Measurements from ENCODE around the gene ALOX15B. TPM values are rescaled to one million over a fixed set of nuclear protein-coding genes. Genes with fewer than 3 reads are reported as not detected.
A peak's percentile ranks its signal among the peaks of the same experiment; 100 is the strongest.

Gene ALOX15B
- total and polyA plus RNA-seq, 8 donors = 0.38 to 112 (median 0.53) TPM

GRCh38 chr17:8039611-8040168 lies 831 bp downstream of the ALOX15B start:
- H3K4me3 ChIP-seq = peak overlapping the region; percentile 38 to 45
- peaks cover 6 to 28% of the 10 kb centered on the region in 2 donors for H3K4me1 ChIP-seq
- H3K9me3 ChIP-seq = no peaks in the 10 kb centered on the region
- TF ChIP-seq, protein P1, sequence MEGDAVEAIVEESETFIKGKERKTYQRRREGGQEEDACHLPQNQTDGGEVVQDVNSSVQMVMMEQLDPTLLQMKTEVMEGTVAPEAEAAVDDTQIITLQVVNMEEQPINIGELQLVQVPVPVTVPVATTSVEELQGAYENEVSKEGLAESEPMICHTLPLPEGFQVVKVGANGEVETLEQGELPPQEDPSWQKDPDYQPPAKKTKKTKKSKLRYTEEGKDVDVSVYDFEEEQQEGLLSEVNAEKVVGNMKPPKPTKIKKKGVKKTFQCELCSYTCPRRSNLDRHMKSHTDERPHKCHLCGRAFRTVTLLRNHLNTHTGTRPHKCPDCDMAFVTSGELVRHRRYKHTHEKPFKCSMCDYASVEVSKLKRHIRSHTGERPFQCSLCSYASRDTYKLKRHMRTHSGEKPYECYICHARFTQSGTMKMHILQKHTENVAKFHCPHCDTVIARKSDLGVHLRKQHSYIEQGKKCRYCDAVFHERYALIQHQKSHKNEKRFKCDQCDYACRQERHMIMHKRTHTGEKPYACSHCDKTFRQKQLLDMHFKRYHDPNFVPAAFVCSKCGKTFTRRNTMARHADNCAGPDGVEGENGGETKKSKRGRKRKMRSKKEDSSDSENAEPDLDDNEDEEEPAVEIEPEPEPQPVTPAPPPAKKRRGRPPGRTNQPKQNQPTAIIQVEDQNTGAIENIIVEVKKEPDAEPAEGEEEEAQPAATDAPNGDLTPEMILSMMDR (IDR thresholded peaks at IDR 0.05) = no peak
- intact Hi-C loops (cut with DNase I) = no loop called here
- no peak for DNase-seq
- ATAC-seq = peak; percentile 15
- peak overlapping the region in 1 of 2 donors; percentile 56 for H3K27ac ChIP-seq
- H3K27me3 ChIP-seq = peaks cover 0 to 39% of the 10 kb centered on the region in 2 donors
- H3K36me3 ChIP-seq = no peaks in the 10 kb centered on the region

GRCh38 chr17:8041249-8041928 lies 2.5 kb downstream of the ALOX15B start:
- H3K4me1 ChIP-seq = peaks cover 6 to 28% of the 10 kb centered on the region in 2 donors
- no peaks in the 10 kb centered on the region for H3K36me3 ChIP-seq
- intact Hi-C loops (cut with DNase I) = no loop called here
- DNase-seq (peak in 1 of 4 donors; percentile 51), ATAC-seq (peak; percentile 76)
- H3K27me3 ChIP-seq = peaks cover 0 to 36% of the 10 kb centered on the region in 2 donors
- no peak overlapping the region for H3K4me3 ChIP-seq
- H3K9me3 ChIP-seq = no peaks in the 10 kb centered on the region
- TF ChIP-seq, protein P1 (IDR thresholded peaks at IDR 0.05) = peak; percentile 24 to 26
- H3K27ac ChIP-seq = peak overlapping the region; percentile 56 to 75

- intact Hi-C loops (cut with DNase I) = no loop called here
- H3K4me1 ChIP-seq = peaks cover 6 to 28% of the 10 kb centered on the region in 2 donors
- H3K27me3 ChIP-seq = peaks cover 0 to 37% of the 10 kb centered on the region in 2 donors
- H3K36me3 ChIP-seq = no peaks in the 10 kb centered on the region
- H3K4me3 ChIP-seq = no peak overlapping the region
- no peak for ATAC-seq
- H3K9me3 ChIP-seq = no peaks in the 10 kb centered on the region
- TF ChIP-seq, protein P1 (IDR thresholded peaks at IDR 0.05) = no peak
- H3K27ac ChIP-seq = peak overlapping the region; percentile 56 to 75
- DNase-seq = no peak
These were observed 3.1 kb downstream of the ALOX15B start for GRCh38 chr17:8041979-8042378.

DNA sequence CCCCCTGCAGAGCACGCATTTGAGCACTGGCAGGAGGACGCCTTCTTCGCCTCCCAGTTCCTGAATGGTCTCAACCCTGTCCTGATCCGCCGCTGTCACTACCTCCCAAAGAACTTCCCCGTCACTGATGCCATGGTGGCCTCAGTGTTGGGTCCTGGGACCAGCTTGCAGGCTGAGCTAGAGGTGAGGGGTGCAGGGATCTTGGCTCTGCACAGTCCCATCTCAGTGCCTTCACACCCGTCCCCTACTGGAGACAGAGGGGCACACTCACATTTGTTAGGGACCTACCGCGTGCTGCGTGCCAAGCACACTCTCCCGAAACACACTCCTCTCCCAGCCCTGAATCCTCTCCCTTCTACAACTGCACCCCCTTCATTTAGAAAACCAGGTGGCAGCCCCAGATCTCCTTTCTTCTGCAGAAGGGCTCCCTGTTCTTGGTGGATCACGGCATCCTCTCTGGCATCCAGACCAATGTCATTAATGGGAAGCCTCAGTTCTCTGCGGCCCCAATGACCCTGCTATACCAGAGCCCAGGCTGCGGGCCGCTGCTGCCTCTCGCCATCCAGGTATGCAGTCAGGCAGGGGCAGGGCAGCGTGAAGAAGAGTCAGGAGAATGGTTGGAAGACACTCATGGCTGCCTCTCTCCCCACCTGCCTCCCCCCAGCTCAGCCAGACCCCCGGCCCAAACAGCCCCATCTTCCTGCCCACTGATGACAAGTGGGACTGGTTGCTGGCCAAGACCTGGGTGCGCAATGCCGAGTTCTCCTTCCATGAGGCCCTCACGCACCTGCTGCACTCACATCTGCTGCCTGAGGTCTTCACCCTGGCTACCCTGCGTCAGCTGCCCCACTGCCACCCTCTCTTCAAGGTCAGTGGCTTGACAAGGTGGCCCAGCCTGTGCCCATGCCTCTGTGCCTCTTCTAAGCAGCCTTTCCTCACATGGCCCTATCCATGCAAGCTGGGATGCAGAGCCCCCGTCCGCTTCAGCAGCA lies 6.3 kb downstream of the ALOX15B start:
- H3K36me3 ChIP-seq = no peaks in the 10 kb centered on the region
- H3K4me3 ChIP-seq = no peak overlapping the region
- ATAC-seq (no peak), DNase-seq (no peak)
- peaks cover 0 to 18% of the 10 kb centered on the region in 2 donors for H3K27me3 ChIP-seq
- H3K27ac ChIP-seq = no peak overlapping the region
- intact Hi-C loops (cut with DNase I) = no loop called here
- TF ChIP-seq, protein P1 (IDR thresholded peaks at IDR 0.05) = no peak
- H3K4me1 ChIP-seq = peaks cover 6 to 28% of the 10 kb centered on the region in 2 donors
- H3K9me3 ChIP-seq = no peaks in the 10 kb centered on the region

Measured in left lung (tissue), 10 donors.